Endometrial microvascular endothelial cells (primary cell): ENCODE measurements around the gene IKZF3. TPM values are rescaled to one million over a fixed set of nuclear protein-coding genes. Genes with fewer than 3 reads are reported as not detected.

Experiments used
- in situ Hi-C: cut with HindIII; loops from 2 replicates; pipeline ENCODE4 v1.10.0; 2017; ENCODE audit warnings: low sequenced_read_pairs, low pct_unique_long_range_greater_than_20kb; ENCODE audit errors: inconsistent ontology term
- total RNA-seq: library from RNA; depleted of rRNA; stranded (reverse); fragments of >200 nt; gene quantifications from one replicate; pipeline ENCODE4 v1.2.3, GENCODE V29; 2015; ENCODE audit errors: inconsistent ontology term

IKZF3 gene
- total RNA-seq, 1 donor from 2014 or later = not detected

DNA sequence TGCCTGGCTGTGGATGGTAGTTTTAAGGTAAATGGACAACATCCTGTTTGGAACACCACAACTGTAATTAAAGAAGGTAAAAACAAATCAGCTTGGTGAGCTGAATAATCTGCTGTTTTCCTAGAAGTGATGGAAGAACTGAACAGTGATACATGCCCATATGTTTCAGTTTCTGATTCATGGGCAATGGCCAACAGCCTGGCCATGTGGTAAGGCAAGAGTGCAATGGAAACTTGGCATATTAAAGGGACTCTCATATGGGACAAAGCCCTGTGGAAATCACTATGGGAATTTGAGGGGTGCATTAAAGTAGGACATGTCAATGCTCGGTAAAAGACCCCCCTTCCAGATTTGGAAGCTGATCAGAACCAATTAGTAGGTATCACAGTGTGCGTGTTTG is 37.8 kb downstream of the IKZF3 start:
- in situ Hi-C loops = no loop called here

DNA sequence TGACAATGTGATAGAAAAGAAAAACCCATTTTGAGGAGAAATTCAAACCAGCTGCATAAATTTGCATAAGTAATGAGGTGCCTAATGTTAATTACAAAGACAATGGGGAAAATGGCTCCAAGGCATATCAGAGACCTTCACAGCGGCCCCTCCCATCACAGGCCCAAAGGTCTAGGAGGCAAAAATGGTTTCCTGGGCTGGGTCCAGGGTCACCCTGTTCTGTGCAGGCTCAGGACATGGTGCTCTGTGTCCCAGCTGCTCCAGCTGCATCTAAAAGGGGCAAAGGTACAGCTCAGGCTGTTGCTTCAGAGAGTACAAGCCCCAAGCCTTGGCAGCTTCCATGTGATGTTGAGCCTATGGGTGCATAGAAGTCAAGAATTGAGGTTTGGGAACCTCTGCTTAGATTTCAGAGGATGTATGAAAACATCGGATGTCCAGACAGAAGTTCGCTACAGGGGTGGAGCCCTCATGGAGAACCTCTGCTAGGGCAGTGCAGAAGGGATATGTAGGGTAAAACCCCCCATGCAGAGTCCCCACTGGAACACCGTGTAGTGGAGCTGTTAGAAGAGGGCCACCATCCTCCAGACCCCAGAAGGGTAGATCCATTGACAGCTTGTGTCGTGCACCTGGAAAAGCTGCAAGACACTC is 40.6 kb downstream of the IKZF3 start:
- in situ Hi-C loops = no loop called here

DNA sequence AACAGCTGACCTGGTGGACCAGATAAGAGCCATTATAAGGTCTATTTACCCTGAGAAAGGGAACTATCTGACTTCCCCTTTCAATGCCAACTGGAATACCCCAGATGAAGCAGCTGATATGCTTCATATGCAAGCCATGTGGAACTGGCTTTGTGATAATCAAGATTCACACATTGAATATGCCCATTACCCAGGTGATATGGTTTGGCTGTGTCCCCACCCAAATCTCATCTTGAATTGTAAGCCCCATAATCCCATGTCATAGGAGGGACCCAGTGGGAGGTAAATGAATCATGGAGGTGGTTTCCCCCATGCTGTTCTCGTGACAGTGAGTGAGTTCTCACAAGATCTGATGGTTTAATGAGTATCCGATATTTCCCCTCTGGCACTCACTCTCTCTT is 42.1 kb downstream of the IKZF3 start:
- in situ Hi-C loops = no loop called here

DNA sequence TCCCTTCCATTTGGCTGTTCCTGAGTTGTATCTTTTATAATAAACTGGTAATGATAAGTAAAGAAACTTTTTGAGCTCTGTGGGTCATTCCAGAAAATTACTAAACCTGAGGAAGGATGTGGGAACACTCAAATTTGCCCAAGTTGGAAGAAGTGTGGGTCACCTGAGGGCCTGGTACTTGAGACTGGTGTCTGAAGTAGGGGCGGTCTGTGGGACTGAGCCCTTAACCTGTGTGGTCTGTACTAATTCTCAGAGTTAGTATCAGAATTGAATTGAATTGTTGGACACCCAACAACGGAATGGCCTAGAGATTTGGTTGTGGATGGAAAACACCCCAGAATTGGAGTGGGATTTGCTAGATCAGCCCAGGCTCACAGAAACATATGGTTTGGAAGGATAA is 43.1 kb downstream of the IKZF3 start:
- in situ Hi-C loops = no loop called here

DNA sequence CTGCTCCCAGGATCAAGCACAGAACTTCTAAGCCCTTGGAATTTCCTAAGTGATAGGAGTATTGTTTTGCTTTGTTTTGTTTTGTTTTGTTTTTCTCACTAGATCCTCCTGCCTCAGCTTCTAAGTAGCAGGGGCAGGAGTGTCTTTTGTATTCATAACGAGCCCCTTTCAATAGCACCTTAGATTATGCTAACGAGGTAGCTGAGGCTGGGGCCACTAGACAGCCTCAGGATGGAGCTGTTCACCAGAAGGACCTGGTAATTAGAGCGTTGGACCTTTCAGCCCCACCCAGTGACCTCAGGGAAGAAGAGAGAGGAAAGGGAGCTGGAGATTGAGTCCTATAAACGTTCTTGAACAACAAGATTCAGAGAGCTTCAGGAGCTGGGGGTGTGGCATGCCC is 43.6 kb downstream of the IKZF3 start:
- in situ Hi-C loops = no loop called here

DNA sequence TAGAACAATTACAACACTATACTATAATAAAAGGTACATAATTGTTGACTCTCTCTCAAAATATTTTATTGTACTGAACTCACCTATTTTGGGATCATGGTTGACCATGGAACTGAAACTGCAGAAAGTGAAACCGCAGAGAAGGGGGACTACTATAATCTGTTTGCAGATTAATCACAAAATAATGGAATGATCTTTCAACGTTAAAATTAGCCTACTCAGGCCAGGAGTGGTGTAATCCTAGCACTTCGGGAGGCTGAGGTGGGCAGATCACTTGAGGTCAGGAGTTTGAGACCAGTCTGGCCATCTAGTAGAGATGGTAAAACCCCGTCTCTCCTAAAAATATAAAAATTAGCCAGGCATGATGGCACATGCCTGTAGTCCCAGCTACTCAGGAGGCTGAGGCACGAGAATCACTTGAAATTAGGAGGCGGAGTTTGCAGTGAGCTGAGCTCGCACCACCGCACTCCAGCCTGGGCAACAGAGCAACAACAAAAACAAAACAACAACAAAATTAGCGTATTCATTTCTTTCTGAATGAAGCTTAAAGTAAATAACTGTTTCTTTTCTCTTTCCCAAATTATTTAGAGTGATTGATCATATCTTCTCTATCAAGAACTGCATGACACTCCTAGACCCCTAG is 45.6 kb downstream of the IKZF3 start:
- in situ Hi-C loops = no loop called here

DNA sequence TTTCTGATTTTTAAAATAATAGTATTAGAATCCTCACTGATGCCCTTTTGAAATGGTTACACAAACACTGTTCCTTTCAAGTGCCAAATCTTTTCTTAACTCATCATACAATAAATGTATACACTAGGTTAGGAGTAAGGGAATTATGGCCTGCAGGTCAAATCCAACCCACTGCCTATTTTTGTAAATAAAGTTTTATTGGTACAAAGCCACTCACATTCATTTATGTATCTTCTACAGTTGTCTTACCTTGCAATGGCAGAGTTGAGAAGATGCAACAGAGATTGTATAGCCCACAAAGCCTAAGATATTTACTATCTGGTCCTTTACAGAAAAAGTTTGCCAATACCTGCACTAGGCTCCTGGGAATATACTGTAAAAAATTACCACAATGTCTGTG is 47.8 kb downstream of the IKZF3 start:
- in situ Hi-C loops = no loop called here

DNA sequence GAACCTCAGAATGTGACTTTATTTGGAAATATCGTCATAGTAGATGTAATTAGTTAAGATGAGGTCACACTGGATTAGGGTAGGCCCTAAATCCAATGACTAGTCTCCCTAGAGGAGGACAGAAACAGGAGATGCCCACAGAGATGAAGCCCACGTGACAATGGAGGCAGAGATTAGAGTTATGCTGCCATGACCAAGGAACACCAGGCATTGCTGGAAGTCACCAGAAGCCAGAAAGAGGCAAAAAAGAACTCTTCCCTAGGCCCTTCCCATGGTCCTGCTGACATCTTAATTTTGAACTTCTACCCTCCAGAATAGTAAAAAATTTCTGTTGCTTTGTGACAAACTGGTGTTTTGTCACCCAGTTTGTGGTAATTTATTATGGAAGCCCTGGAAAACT is 49.6 kb downstream of the IKZF3 start:
- in situ Hi-C loops = no loop called here

DNA sequence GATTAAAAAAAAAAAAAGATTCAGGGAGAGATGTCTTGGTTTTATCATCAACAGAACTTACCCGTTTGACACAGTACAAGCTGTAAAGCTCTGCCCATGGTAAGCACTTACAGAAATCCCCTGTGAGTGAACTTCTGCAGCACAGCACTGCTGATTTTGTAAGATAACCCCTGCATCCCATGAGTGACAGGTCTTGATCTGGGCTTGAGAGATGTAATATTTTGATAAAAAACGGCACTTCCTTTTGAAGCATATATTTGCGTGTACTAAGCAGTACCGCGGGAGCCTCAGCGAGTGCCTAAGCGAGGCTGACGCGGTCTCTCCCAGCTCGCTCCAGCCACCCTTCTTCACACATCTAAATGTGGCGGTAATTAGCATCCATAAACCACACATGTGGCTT is 50.5 kb downstream of the IKZF3 start:
- in situ Hi-C loops = no loop called here

DNA sequence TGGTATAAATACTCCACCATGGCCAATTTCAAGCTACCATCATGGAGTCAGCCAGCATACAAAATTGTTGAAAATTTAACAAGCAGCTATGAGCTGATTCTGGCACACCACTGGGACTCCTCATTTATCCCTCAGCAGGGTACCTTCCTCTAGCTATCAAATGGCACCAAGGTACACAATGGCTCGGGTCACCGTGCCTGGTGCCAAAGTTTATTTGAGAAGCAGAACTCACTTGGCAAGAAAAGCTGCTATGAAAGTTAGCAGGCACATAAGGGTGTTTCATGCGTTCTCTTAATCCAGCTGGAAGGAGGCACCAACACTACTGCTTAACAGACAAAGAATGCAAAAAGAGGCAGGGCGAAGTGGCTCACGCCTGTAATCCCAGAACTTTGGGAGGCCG is 51.6 kb downstream of the IKZF3 start:
- in situ Hi-C loops = no loop called here

DNA sequence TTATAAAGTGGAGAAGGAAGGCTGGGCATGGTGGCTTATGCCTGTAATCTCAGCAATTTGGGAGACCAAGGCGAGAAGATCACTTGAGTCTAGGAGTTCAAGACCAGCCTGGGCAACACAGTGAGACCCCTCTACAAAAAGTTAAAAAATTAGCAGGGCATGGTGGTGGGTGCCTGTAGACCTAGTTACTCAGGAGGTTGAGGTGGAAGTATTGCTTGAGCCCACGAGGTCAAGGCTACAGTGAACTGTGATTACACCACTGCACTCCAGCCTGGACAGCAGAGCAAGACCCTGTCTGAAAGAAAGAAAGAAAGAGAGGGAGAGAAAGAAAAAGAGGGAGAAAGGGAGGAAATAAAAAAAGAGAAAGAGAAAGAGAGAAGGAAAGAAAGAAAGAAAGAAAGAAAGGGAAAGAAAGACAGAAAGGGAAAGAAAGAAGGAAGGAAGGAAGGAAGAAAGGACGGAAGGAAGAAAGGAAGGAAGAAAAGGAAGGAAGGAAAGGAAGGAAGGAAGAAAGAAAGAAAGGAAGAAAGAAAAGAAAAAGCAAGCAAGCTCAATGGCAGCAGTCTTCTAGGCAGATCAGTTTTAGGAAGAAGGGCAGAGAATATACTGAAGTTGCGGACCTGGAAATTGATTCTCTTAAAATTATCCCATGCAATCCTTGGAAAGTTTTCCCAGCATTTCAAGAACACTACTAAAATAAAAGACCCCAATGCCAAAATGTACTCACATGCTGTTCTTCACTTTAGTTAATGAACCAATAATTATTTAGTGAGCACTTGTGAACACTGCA is 53.0 kb downstream of the IKZF3 start:
- in situ Hi-C loops = no loop called here

DNA sequence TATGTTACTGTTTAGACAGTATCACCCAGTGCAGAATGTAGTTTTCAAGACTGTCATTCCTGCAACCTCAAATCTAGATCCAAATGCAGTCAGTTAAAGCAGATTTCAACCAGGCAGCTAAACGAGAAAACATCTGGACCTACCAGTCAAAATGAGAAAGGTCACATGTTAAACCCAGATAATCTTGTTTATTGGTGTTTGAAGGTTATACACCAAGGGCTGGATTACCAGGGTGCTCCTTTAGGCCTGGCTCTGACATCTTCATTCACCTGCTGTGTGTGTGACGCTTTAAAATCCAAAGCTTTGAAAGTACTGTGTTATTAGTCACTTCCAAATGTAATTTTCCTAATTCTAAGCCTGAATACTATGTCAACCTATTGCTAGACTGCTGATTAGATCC is 54.9 kb downstream of the IKZF3 start:
- in situ Hi-C loops = no loop called here

DNA sequence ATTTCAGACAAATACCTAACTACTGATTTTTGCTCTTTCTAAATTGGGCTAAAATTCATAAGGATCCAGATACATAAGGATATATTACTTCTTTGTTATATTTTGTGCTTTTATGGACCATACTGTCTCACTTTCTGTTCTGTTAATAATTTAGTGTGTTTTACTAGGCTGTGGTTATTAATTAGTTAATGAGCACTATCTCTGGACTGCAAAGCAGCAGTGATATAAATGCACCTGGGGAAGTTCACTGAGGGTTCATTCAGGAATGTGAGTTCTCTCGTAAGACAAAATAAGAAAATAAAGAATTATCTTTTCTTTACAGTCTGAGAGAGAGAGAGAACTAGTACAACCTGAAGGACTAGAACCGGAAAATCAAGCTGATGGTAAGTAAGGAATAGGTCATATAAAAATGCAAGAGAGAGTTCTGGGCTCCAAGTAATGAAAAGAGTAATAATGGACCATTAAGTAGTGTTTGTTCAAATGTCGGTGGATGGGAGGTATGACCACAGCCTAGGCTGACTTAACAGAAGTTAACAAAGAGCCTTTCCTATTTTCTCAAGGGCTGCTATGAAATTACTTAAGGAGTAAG is 55.6 kb downstream of the IKZF3 start:
- in situ Hi-C loops = no loop called here

DNA sequence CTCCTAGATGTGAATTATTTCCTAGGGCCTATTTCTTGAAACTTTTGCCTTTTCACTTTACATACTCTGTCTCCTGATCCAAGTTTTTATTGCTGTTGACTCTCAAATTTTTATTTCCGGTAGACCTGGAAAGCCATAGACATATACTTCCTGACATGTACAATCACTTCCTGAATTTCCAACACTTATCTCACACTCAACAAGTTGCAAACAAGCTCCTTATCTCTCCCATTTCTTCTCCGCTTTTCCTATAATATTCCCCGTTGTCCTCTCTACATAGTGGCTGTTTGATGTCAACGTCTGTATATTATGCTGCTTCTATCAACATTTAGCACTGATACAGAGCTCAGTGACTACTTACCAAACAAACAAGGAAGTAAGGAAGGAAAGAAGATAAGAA is 59.3 kb downstream of the IKZF3 start:
- in situ Hi-C loops = no loop called here

DNA sequence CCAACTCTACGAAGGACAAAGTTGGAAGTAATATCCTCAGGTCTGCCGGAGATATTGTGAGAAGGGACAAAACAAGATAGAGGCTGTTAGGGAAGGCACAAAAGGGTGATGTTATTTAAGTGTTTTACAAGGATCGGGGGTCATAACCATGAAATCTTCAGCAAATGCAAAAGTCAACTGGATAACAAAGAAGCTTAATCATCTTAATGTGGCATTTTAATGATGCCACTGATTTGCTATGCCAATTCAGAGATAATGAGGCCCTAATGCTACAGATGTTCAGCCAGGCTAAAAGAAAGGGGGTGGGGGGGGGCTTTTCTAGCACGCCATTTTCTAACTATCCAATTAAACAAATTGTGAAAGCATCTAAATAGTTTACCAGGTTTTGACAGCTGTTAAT is 63.1 kb downstream of the IKZF3 start:
- in situ Hi-C loops = no loop called here

DNA sequence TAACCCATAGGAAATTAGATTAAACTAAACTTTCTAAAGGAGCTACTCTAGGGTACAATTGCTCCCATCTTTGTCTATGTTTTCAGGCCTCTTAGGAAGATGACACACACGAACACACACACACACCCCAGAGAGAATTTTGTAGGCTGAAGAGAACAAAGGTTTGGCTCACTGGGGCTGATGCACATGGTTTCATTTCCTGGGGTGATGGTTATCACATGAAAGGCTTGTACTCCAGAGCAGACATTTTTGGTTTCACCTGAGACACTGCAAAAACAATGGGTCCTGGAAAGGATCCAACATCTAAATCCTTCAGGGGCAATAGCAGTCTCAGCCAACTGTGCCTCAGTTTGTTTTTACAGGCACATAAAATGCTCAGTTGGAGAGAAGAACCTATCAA is 63.6 kb downstream of the IKZF3 start:
- in situ Hi-C loops = no loop called here

DNA sequence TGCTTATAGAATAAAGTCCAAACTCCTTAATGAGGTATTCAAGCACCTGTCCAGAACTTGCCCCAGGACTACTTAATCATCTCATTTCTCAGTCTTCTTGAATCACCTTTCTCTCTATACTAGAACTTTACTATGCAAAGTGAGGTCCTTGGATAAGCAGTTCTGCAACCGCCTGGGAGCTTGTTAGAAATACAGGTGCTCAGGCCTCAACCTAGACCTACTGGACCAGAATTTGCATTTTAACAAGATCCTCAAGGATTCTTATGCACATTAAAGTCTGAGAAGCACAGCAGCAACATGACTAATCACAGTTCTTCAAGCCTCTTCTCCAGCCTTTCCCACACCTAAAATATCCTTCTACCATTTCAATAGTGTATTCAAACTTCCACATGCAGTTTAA is 64.7 kb downstream of the IKZF3 start:
- in situ Hi-C loops = no loop called here

DNA sequence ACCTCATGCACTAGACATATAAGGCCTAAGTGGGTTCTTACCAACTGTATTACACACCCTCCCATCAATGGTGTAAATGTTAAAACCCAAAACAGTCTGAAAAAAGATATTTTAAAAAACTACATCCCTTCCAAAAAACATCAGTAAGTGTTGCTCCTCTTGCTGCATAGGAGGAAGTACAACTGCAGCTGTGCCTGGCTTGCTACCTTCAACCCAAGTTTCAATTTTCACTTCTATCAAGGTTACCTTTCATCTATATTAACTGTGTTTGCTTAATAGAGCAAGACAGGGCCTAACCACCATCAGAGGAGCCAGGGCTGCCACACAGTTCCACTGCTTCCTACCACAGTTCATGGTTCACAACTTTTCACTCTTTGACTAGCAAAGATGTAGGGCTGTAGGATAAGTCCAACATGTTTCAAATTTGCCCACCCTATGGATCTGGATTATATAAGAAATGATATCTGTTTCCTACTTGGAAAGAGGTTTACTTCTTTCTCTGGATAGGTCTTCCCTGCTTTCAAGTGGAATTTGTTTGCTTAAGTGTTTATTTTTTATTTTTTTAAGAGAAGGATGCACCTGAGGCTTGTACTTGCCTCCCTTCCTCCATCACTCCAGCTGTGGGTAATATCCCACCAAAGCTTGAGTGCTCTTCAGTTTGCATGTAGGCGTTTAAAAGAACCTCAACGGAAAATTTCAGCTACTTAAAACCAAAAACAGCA is 69.7 kb downstream of the IKZF3 start:
- in situ Hi-C loops = no loop called here

DNA sequence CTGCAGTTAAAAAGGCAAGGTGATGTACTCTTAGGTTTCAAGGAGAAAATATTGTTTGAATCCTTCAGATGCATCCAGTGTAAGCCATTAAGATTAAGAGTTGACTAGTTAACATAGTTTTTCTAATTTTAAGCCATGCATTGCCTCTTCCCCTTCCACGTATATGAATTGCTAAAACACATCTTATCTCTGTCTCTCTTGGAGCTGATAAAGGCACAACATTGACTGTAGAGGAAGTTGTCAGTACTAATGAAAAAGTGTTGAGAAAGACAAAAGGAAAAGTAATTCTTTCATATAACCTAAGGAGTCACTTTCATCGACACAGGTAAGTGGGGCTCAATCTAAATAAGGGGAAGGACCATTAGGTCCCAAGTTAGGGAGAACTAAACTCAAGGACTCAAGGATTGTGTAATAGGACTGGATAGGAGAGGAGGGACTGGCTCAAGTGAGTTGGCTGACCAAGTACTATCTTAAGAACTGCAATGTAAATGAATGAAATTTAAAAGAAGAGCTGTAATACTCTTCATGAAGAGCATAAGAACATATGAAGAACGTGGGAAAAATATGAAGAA is 70.7 kb downstream of the IKZF3 start:
- in situ Hi-C loops = no loop called here
